Fibroblast of skin of left quadriceps (primary cell): ENCODE measurements around the gene LMBR1.
"Not testable (repeated sequence)": the region's sequence is repeated elsewhere in the genome, so short reads cannot be mapped to it uniquely, and the experiment has no call there.

Experiments
- DNase-seq, 2 experiments: peaks; one replicate each; pipeline ENCODE4 v3.0.0-alpha.2; 2013; ENCODE audit warnings: low read depth in 2 of 2

The LMBR1 gene, protein sequence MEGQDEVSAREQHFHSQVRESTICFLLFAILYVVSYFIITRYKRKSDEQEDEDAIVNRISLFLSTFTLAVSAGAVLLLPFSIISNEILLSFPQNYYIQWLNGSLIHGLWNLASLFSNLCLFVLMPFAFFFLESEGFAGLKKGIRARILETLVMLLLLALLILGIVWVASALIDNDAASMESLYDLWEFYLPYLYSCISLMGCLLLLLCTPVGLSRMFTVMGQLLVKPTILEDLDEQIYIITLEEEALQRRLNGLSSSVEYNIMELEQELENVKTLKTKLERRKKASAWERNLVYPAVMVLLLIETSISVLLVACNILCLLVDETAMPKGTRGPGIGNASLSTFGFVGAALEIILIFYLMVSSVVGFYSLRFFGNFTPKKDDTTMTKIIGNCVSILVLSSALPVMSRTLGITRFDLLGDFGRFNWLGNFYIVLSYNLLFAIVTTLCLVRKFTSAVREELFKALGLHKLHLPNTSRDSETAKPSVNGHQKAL

DNA sequence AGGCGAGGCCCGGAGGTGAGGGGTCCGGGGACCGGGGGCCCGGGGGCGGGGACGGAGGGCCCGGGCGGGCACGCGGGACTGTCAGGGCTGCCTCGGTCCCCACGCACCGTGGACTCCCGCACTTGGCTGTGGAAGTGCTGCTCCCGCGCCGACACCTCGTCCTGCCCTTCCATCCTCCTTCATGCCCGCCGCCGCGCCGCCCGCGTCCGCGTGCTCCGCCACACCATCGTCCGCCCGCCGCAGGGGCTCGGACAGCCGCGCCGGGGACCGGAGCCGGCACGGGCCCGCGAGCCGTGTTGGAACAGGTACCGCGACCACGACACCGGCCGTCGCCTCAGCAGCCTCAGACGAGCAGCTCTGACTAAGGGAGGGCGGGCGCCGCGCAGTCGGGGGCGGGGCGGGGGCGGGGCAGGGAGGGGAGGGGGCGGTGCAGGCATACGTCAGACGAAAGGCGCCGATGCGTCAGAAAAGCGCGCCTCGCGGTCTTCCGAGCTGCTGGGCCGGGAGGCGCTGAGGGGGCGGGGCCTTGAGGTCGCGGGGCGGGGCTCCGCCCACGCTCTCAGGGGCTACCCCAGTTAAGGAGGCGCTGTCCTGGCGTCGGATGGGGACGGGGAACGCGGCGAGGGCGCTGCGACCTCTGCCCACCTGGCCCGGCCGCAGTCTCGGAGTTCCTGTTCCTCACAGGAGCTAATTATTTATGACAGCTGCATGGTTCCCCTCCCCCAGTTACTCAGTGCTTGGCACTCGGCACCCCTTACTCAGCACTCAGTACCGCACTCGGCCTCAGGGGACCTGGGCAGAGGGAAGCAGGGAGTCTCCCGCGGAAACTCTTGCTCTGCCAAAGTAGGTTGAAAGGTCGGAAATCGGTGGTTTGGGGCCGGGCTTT lies at the start of gene LMBR1:
LMBR1 (minus strand) TSS at position 363 of the 886 bp plus-strand sequence; CDS start at position 173, 190 bp downstream.
- peak; percentile 86 to 88 for DNase-seq

DNA sequence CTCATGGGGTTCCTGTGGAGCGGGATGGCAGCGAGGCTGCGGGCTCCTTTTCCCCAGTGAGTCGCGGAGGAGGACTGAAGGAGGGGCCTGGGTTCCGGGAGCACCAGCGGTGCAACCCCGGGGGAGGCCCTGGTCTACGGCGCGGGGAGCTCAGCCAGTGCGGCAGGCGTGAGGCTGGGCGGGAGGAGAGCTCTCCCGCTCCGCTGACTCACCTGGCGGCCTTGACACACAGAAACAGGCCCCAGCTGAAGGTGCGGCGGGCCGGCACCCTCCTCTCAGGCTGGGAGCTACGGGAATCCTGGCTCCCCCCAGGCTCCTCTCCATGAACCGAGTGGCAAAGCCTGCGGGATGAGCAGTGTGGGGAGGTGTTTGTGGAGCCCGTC lies 49.7 kb upstream of the LMBR1 start:
- no peak for DNase-seq

DNA sequence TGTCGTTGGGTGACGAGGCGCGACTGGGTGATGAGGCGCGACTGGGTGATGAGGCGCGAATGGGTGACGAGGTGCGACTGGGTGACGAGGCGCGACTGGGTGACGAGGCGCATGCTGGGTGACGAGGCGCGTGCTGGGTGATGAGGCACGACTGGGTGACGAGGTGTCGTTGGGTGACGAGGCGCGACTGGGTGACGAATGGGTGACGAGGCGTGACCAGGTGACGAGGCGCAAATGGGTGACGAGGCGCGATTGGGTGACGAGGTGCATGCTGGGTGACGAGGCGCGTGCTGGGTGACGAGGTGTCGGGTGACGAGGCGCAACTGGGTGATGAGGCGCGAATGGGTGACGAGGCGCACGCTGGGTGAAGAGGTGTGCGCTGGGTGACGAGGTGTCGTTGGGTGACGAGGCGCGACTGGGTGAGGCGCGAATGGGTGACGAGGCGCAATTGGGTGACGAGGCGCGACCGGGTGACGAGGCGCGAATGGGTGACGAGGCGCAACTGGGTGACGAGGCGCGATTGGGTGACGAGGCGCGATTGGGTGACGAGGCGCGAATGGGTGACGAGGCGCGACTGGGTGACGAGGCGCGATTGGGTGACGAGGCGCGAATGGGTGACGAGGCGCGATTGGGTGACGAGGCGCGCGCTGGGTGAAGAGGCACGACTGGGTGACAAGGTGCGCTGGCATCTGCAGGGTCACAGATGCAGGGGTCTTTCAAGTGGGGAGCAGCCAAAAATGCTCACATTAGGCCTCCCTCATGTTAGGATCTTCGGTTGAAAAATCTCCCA lies 48.6 kb upstream of the LMBR1 start:
- DNase-seq, result no peak

DNA sequence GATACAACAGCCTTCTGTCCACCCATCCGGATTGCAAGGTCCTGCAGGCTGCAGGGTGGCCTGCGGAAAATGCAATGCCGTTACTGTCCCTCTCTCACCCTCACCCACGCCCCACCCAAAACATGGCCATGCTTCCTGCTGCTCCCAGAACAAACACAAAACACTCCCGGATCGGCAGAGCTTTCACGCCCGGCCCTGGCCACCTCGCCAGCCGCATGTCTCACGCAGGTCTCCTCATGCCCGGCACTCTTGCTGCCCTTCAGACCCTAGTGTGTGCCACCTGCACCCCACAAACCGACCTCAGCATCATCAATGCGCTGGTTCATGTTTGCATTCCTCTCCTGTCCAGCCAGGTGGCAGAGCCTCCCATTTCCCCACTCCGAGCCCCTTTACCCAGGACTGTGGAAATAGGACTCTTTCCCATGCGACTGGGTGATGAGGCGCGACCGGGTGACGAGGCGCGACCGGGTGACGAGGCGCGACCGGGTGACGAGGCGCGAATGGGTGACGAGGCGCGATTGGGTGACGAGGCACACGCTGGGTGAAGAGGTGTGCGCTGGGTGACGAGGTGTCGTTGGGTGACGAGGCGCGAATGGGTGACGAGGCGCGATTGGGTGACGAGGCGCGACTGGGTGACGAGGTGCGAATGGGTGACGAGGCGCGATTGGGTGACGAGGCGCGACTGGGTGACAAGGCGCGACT lies 47.6 kb upstream of the LMBR1 start:
- DNase-seq, result no peak

DNA sequence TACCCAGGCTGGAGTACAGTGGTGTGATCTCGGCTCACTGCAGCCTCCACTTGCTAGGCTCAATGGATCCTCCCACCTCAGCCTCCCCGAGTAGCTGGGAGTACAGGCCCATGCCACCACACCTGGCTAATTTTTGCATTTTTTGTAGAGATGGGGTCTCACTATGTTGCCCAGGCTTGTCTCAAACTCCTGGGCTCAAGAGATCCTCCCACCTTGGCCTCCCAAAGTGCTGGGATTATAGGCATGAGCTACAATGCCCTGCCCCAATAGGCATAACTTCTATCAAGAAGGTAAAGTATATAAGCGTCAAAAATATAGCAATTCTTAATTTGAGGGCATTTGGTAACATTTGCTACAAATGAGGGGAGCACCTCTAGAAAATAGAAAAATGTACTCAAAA lies 43.8 kb upstream of the LMBR1 start:
- not testable (repeated sequence) for DNase-seq

DNA sequence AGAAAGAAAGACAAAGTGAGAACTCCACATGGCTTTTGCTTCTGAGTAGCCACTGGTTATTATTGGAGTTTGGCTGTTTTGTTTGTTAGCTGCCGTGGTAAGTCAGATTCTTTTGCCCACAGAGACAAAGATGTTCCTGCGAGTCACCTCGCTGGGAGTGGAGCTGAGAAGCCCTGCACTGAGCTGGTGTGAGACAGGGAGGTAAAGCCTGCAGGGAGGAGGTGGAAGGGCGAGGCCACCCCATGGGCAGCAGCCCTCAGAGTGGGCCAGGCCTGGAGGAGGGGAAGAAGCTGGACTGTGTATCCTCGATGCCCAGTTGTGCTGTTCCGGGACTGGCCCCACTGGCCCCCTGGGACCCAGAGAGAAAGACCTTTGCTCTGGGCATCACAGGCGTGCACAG lies 42.3 kb upstream of the LMBR1 start:
- DNase-seq, result no peak

DNA sequence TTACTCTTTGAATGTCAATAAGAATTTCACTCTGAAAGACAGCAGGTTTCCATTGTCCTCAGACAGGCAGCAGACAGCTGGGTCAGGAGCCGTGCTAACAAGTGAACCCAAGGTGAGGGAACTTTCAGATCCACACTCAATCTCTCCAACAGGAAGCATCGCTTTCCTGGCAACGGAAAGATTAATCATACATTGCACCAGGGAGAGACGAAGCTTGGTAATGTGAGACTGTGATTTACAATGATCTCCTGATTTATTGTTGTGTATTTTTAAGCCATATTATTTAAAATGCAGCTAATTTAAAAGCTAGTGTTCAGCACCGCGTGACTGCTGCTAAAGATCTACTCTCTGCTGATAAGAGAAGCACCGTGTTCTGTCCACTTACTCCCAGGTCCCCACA lies 39.0 kb upstream of the LMBR1 start:
- no peak for DNase-seq

DNA sequence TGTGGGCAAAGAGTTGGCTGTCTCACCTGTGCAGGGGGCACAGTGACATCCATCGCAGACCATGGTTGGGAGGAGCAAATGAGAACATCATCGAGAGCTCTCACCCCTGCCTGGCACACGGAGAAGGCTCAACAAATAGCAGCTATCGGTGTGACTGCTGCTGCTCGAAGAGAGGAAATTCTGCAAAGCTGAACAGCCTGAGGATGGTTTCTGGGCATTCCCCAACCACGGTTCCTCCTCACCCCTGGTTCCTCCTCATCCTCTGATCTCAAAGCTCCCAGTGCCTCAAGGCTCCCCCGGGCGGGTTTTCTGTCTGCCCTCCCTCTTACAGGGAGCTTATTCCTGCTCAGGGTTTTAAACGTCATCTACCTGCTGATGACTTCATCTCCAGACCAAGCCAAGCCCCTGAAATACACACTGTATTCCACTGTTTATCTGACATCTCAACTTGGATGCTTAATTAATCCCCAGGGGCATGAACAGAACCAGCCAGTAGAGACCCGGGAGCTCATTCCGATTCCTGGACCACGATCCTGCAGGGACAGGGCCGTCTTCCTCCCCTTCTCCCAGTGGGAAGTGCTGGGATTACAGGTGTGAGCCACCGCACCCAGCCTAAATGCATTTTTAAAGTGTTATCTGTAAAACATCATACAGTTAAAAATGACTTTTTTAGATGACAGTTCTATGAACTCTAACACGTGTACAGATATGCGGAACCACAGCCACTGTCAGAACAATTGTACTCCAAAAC lies 37.0 kb upstream of the LMBR1 start:
- DNase-seq, result no peak

DNA sequence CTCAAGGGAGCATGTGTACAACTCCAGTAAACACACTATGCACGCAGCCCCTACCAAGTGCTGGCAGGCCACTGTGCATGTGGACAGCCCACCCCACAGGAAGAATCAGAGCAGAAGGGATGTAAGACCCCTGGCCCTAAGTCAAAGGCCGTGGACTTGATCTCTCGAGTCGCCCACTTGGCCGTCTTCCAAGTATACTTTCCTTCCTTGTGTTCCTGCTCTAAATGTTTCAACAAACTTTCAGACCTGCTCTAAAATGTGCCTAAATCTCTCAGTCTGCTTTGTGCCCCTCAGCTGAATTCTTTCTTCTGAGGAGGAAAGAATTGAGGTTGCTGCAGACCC lies 35.4 kb upstream of the LMBR1 start:
- no peak for DNase-seq

DNA sequence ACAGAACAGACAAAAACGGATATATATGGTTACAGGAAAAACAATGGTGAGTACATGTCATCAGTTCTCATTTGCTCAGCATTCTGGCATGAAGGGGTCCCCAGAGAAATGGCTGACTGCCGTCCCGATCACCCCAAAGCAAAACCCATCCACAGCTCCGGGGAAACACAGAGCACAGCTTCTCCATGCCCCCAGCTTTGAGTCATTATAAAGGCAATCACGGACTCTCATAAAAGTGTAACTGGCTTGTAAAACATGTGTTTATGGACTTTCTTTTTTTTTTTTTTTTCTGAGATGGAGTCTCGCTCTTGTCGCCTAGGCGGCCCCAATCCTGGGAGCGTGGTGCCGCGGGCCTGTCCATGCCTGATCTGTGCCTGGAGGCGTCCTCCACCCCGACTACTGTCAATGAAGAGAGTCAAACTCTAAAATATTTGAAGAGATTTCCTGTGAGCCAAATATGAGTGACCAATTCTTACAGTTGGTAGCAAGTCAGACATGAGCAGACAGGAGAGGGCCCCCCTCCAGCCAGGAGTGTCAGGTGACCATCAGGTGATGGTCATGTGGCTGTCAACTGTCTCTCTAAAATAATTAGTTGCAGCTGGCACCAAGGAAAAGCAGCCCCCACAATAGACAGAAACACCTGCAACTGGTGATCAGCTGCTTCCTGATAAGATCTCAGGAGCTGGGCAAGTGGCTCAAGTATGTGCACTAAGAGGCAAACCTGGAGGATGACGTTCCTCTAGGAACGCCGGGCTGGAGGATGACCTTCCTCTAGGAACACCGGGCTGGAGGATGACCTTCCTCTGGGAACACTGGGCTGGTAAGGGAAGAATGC lies 34.8 kb upstream of the LMBR1 start:
- DNase-seq, result no peak

DNA sequence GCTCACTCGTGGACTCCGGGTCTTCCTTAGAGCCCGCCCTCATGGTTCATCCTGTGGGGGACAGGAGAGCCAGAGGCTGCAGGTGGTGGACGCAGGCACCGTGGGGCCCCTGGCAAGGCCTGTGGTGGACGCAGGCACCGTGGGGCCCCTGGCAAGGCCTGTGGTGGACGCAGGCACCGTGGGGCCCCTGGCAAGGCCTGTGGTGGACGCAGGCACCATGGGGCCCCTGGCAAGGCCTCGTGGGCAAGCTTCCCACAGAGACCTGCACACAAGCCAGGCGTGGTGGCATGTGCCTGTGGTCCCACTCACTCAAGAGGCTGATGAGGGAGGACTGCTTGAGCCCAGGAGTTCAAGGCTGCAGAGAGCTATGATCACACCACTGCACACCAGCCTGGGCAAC lies 32.8 kb upstream of the LMBR1 start:
- not testable (repeated sequence) for DNase-seq

DNA sequence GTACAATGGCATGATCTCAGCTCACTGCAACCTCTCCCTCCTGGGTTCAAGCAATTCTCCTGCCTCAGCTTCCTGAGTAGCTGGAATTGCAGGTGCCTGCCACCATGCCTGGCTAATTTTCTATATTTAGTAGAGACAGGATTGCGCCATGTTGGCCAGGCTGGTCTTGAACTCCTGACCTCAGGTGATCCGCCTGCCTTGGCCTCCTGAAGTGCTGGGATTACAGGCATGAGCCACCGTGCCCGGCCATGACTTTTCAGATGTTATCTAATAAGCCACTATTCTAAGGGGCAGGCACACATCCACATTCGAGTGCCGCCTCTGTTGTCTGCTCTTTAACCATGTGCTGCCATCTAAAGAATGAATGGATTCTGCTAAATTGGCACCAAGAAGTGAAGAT lies 29.3 kb upstream of the LMBR1 start:
- not testable (repeated sequence) for DNase-seq

DNA sequence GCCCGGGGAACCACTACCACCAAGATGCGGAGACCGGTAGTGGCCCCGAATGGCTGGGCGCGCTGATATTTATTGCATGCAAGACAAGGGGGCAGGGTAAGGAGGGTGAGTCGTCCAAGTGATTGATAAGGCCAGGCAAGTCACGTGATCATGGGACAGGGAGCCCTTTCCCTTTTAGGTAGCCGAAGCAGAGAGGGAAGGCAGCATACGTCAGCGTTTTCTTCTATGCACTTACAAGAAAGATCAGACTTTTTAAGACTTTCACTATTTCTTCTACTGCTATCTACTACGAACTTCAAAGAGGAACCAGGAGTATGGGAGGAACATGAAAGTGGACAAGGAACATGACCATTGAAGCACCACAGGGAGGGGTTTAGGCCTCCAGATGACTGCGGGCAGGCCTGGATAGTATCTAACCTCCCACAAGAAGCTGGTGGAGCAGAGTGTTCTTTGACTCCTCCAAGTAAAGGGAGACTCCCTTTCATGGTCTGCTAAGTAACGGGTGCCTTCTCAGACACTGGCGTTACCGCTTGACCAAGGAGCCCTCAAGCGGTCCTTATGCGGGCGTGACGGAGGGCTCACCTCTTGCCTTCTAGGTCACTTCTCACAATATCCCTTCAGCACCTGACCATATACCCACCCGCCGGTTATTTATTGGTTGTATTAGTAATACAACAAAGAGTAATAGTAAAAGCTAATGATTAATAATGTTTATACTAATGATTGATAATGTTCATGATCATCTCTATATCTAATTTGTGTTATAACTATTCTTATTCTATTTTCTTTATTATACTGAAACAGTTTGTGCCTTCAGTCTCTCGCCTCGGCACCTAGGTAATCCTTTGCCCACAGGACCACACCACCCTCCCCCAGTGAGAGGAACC lies 27.7 kb upstream of the LMBR1 start:
- DNase-seq, result not testable (repeated sequence)

DNA sequence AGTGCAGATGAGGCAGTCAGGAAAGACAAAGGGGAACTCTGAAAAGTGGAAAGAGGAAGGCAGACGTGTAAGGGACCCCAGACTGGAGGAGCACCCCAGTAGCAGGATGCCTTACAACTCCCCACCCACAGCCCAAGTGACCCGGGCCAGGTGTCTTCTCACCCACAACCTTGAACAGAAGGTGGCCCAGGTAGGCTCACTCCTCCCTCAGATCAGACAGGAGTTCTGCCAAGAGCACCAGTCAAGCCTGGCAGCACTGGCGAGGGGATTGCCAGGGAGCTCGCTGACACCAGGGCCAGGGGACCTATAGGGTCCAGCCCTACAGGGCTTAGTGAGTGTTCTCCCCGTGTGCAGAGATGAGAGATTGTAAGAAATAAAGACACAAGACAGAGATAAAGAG lies 27.1 kb upstream of the LMBR1 start:
- no peak for DNase-seq

DNA sequence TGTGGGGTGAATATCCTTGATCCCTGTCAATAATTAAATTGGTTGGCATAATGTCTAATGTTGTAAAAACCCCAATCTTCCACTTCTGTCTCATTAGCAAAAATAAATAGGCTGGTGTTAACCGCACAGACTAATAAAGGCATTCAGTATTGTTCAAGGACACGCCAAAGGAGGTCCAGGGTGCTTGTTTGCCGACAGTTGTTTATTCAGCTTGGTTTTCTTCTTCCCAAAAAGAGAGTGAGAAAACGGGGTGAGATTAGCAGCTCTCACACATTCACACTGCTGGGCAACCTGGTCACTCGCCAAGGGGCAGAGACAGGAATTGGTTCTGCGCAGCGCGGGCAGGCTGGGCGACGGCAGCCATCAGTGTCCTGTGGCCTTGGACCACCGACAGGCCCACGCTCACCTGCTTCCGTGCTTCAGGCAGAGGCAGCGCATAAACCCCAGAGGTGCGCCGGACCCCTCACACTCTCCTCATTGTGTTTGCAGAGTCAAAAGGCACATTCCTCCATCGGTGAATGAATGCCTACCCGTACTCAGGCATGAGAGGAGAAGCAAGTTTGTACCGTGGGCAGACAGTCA lies 26.2 kb upstream of the LMBR1 start:
- no peak for DNase-seq

DNA sequence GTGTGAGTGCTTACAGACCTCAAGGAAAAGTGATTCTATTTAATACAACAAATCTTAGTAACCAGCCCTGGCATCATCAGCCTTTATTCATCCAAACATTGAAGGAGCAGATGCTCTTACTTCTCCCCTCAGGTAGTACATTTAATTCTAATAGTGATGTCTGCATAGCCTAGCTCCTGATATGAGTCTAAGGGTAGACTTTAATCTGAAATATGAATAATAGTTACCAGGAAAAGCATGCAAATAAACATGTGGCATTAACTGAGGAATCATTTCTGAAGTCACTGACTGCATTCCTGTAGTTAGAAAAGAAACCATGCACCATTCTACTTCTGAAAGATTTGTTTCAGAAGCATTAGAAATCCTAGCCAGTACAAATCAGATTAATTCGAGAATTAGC lies 25.7 kb upstream of the LMBR1 start:
- DNase-seq, result no peak

DNA sequence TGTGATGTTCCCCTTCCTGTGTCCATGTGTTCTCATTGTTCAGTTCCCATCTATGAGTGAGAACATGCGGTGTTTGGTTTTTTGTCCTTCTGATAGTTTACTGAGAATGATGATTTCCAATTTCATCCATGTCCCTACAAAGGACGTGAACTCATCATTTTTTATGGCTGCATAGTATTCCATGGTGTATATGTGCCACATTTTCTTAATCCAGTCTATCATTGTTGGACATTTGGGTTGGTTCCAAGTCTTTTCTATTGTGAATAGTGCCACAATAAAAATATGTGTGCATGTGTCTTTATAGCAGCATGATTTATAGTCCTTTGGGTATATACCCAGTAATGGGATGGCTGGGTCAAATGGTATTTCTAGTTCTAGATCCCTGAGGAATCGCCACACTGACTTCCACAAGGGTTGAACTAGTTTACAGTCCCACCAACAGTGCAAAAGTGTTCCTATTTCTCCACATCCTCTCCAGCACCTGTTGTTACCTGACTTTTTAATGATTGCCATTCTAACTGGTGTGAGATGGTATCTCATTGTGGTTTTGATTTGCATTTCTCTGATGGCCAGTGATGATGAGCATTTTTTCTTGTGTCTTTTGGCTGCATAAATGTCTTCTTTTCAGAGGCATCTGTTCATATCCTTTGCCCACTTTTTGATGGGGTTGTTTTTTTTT lies 16.7 kb upstream of the LMBR1 start:
- not testable (repeated sequence) for DNase-seq

DNA sequence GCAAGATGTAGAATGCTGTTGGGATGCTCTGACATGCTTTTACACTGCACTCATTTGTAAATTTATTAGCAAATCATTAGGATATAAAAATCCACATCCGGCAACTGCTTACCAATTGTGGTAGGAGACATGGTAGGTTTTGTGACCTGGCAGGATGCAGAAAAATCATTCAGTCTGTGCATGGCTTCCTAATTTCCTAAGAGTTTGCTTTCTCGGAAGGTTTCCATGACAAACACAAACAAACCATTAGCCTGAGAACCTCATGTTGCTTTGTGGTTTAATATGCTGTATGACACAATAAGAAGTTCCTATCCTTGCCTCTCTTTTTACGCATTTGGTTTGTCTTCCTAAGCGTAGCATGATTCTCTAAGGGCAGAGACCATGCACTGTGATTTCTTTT lies 14.7 kb upstream of the LMBR1 start:
- DNase-seq, result peak; percentile 34 to 42
